ENCODE measurements around the gene CLPTM1L. TPM values are rescaled to one million over a fixed set of nuclear protein-coding genes. Genes with fewer than 3 reads are reported as not detected.
"Not testable (repeated sequence)": the region's sequence is repeated elsewhere in the genome, so short reads cannot be mapped to it uniquely, and the experiment has no call there.

CLPTM1L gene
- total RNA-seq, 4 donors from 2014 or later: 78.0 to 143 (median 104) TPM

DNA sequence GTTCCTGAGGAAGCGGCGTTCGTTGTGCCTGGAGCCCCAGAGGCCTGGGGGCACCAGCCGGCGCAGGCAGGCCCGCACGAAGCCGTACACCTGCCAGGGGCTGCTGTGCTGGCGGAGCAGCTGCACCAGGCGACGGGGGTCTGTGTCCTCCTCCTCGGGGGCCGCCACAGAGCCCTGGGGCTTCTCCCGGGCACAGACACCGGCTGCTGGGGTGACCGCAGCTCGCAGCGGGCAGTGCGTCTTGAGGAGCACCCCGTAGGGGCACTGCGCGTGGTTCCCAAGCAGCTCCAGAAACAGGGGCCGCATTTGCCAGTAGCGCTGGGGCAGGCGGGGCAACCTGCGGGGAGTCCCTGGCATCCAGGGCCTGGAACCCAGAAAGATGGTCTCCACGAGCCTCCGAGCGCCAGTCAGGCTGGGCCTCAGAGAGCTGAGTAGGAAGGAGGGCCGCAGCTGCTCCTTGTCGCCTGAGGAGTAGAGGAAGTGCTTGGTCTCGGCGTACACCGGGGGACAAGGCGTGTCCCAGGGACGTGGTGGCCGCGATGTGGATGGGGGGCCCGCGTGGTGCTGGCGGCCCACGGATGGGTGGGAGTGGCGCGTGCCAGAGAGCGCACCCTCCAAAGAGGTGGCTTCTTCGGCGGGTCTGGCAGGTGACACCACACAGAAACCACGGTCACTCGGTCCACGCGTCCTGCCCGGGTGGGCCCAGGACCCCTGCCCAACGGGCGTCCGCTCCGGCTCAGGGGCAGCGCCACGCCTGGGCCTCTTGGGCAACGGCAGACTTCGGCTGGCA, 51.3 kb downstream of the CLPTM1L start:
- WGBS, 2 donors (ENCODE audit: low coverage in 1 of 2): 94% methylated on average over 60 of the region's 60 CpGs; no CpG with 5 or more reads in 1 of the 2 donors

DNA sequence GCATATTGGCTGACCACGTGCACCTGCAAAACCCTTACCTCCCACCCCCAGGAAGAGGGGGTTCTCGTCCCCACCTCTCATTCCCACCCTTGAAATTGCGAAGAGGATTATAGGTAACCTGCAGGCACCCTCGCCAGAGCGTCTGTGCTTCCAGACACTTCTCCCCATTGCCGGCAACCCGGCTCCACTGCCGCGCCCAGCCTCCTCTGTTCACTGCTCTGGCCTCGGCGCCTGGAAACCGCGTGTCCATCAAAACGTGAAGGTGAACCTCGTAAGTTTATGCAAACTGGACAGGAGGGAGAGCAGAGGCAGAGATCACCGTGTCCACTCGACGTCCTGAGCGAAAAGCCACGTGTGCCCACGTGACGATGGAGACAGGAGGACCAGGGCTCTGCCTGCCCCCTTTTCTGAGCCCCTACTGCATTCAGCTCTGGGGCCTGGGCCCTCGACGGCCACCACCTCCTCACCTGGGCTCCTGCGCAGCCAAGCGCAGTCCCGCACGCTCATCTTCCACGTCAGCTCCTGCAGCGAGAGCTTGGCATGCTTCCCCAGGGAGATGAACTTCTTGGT, 52.0 kb downstream of the CLPTM1L start:
- no peak overlapping the region for H3K27ac ChIP-seq
- TF ChIP-seq POLR2A (IDR thresholded peaks at IDR 0.05) (no peak), EP300 (IDR thresholded peaks at IDR 0.05; ENCODE audit: low read depth) (no peak), POLR2AphosphoS5 (IDR thresholded peaks at IDR 0.05) (no peak)
- TF ChIP-seq, protein P1, sequence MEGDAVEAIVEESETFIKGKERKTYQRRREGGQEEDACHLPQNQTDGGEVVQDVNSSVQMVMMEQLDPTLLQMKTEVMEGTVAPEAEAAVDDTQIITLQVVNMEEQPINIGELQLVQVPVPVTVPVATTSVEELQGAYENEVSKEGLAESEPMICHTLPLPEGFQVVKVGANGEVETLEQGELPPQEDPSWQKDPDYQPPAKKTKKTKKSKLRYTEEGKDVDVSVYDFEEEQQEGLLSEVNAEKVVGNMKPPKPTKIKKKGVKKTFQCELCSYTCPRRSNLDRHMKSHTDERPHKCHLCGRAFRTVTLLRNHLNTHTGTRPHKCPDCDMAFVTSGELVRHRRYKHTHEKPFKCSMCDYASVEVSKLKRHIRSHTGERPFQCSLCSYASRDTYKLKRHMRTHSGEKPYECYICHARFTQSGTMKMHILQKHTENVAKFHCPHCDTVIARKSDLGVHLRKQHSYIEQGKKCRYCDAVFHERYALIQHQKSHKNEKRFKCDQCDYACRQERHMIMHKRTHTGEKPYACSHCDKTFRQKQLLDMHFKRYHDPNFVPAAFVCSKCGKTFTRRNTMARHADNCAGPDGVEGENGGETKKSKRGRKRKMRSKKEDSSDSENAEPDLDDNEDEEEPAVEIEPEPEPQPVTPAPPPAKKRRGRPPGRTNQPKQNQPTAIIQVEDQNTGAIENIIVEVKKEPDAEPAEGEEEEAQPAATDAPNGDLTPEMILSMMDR (IDR thresholded peaks at IDR 0.05): no peak
- 88 to 93% methylated on average over 4 to 30 of the region's 30 CpGs for WGBS, 2 donors (ENCODE audit: low coverage in 1 of 2)
- no peak for DNase-seq
- peaks cover 0 to 16% (median 9%) of the 10 kb centered on the region in 4 donors for H3K4me1 ChIP-seq
- peaks cover 40% of the 10 kb centered on the region for H3K27me3 ChIP-seq
- in situ Hi-C loops (cut with MboI; ENCODE audit: low pct_ligation_motif_present in 1 of 4, low pct_unique_long_range_greater_than_20kb in 1 of 4, low sequenced_read_pairs in 3 of 4): no loop called here
- intact Hi-C loops (cut with DNase I; ENCODE audit: low total_unique reads): no loop called here
- no peaks in the 10 kb centered on the region for H3K9me3 ChIP-seq
- no peak overlapping the region for H3K4me3 ChIP-seq
- no peaks in the 10 kb centered on the region for H3K36me3 ChIP-seq

More for the DNA sequence above, 51.3 kb downstream of the CLPTM1L start:
- in situ Hi-C loops (cut with MboI; ENCODE audit: low pct_ligation_motif_present in 1 of 4, low pct_unique_long_range_greater_than_20kb in 1 of 4, low sequenced_read_pairs in 3 of 4): no loop called here
- intact Hi-C loops (cut with DNase I; ENCODE audit: low total_unique reads): no loop called here
- Histone ChIP-seq H3K4me1 (peaks cover 0 to 16% (median 9%) of the 10 kb centered on the region in 4 donors), H3K27me3 (peaks cover 36% of the 10 kb centered on the region), H3K9me3 (no peaks in the 10 kb centered on the region), H3K36me3 (no peaks in the 10 kb centered on the region), H3K4me3 (no peak overlapping the region), H3K27ac (no peak overlapping the region)
- DNase-seq: no peak
- no peak for TF ChIP-seq POLR2AphosphoS5 (IDR thresholded peaks at IDR 0.05)
- TF ChIP-seq EP300 (IDR thresholded peaks at IDR 0.05; ENCODE audit: low read depth): no peak
- no peak for TF ChIP-seq POLR2A (IDR thresholded peaks at IDR 0.05)
- TF ChIP-seq, protein P1 (IDR thresholded peaks at IDR 0.05): no peak

DNA sequence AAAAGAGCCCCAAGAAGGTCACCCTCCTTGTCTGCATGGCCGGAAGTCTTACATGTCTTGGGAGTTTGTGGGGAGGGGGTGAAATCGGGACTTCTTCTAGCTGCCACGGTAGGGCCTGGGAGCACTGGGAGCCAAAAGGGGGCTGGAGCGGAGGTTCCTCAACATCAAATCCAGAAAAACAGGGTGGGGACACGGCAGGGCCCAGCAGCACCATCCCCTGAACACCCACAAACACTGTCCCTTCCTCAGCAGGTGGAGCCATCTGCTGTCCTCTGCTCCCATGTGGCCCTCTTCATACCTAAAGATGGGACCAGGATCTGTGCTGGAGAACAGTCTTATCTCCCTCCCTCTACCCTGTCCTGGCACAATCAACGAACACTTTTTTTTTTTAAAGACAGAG, 52.8 kb downstream of the CLPTM1L start:
- TF ChIP-seq POLR2AphosphoS5 (IDR thresholded peaks at IDR 0.05) (no peak), POLR2A (IDR thresholded peaks at IDR 0.05) (no peak), EP300 (IDR thresholded peaks at IDR 0.05; ENCODE audit: low read depth) (no peak)
- TF ChIP-seq, protein P1 (IDR thresholded peaks at IDR 0.05): no peak
- intact Hi-C loops (cut with DNase I; ENCODE audit: low total_unique reads): no loop called here
- in situ Hi-C loops (cut with MboI; ENCODE audit: low pct_ligation_motif_present in 1 of 4, low pct_unique_long_range_greater_than_20kb in 1 of 4, low sequenced_read_pairs in 3 of 4): no loop called here
- WGBS, 2 donors (ENCODE audit: low coverage in 1 of 2): 24 to 53% methylated on average over 5 to 6 of the region's 6 CpGs
- DNase-seq: no peak
- Histone ChIP-seq H3K36me3 (no peaks in the 10 kb centered on the region), H3K4me3 (no peak overlapping the region), H3K4me1 (peaks cover 0 to 16% (median 9%) of the 10 kb centered on the region in 4 donors), H3K27ac (peak overlapping the region; percentile 44 to 70 (median 48)), H3K9me3 (no peaks in the 10 kb centered on the region), H3K27me3 (peaks cover 40% of the 10 kb centered on the region)

DNA sequence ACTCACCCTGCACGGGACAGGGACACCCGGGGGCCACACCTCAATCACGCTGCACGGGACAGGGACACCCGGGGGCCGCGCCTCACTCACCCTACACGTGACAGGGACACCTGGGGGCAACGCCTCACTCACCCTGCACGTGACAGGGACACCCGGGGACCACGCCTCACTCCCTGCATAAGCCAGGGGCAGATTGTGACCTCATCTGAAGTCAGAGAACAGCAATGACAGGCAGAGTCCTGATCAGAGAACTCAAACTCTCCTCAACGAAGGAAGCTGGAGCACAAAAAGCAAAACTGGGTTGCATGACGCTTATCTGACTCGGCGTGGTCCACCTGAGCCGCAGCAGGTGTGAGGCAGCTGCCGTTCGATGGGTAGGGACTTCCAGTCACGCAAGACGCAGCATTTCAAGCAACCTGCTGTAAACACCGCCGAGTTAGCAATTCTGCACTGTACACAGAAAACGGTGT, 53.3 kb downstream of the CLPTM1L start:
- H3K9me3 ChIP-seq: no peaks in the 10 kb centered on the region
- H3K27me3 ChIP-seq: peaks cover 40% of the 10 kb centered on the region
- TF ChIP-seq POLR2AphosphoS5 (IDR thresholded peaks at IDR 0.05): peak in 2 of 3 donors; percentile 31 to 43
- TF ChIP-seq EP300 (IDR thresholded peaks at IDR 0.05; ENCODE audit: low read depth): no peak
- TF ChIP-seq, protein P1 (IDR thresholded peaks at IDR 0.05): no peak
- peaks cover 0 to 16% (median 9%) of the 10 kb centered on the region in 4 donors for H3K4me1 ChIP-seq
- in situ Hi-C loops (cut with MboI; ENCODE audit: low pct_ligation_motif_present in 1 of 4, low pct_unique_long_range_greater_than_20kb in 1 of 4, low sequenced_read_pairs in 3 of 4) (no loop called here), intact Hi-C loops (cut with DNase I; ENCODE audit: low total_unique reads) (no loop called here)
- H3K27ac ChIP-seq: peak overlapping the region; percentile 44 to 70 (median 48)
- no peaks in the 10 kb centered on the region for H3K36me3 ChIP-seq
- WGBS, 2 donors (ENCODE audit: low coverage in 1 of 2): 34 to 49% methylated on average over 3 to 24 of the region's 24 CpGs
- peak; percentile 57 for DNase-seq
- no peak overlapping the region for H3K4me3 ChIP-seq

DNA sequence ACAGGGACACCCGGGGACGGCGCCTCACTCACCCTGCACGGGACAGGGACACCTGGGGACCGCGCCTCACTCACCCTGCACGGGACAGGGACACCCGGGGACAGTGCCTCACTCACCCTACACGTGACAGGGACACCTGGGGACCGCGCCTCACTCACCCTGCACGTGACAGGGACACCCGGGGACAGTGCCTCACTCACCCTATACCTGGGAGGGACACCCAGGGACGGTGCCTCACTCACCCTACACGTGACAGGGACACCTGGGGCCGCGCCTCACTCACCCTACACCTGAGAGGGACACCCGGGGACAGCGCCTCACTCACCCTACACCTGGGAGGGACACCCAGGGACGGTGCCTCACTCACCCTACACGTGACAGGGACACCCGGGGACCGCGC, 53.9 kb downstream of the CLPTM1L start:
- intact Hi-C loops (cut with DNase I; ENCODE audit: low total_unique reads); H3K4me3 ChIP-seq; H3K36me3 ChIP-seq; in situ Hi-C loops (cut with MboI; ENCODE audit: low pct_ligation_motif_present in 1 of 4, low pct_unique_long_range_greater_than_20kb in 1 of 4, low sequenced_read_pairs in 3 of 4); H3K9me3 ChIP-seq; H3K27ac ChIP-seq: not testable (repeated sequence)
- DNase-seq: peak; percentile 33
- Histone ChIP-seq H3K27me3 (peaks cover 40% of the 10 kb centered on the region), H3K4me1 (peaks cover 0 to 16% (median 9%) of the 10 kb centered on the region in 4 donors)
- 58 to 75% methylated on average over 7 to 15 of the region's 24 CpGs for WGBS, 2 donors (ENCODE audit: low coverage in 1 of 2)

DNA sequence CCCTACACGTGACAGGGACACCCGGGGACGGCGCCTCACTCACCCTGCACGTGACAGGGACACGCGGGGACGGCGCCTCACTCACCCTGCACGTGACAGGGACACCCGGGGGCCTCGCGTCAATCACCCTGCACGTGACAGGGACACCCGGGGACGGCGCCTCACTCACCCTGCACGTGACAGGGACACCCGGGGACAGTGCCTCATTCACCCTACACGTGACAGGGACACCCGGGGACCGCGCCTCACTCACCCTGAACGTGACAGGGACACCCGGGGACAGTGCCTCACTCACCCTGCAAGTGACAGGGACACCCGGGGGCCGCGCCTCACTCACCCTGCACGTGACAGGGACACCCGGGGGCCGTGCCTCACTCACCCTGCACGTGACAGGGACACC, 55.3 kb downstream of the CLPTM1L start:
- intact Hi-C loops (cut with DNase I; ENCODE audit: low total_unique reads); in situ Hi-C loops (cut with MboI; ENCODE audit: low pct_ligation_motif_present in 1 of 4, low pct_unique_long_range_greater_than_20kb in 1 of 4, low sequenced_read_pairs in 3 of 4); H3K4me3 ChIP-seq; H3K9me3 ChIP-seq; DNase-seq; H3K27ac ChIP-seq; H3K36me3 ChIP-seq: not testable (repeated sequence)
- Histone ChIP-seq H3K4me1 (peaks cover 0 to 10% (median 5%) of the 10 kb centered on the region in 4 donors), H3K27me3 (peaks cover 28% of the 10 kb centered on the region)
- 97% methylated on average over 14 of the region's 32 CpGs; no CpG with 5 or more reads in 1 of the 2 donors for WGBS, 2 donors (ENCODE audit: low coverage in 1 of 2)

Measured in transverse colon (tissue), 4 donors.